Tibial artery (tissue), 4 donors: ENCODE data around the gene KLHL14.
A peak's percentile ranks its signal among the peaks of the same experiment; 100 is the strongest.

Source experiments
- DNase-seq, 2 donors: peaks; one replicate each; pipeline ENCODE4 v3.0.0-alpha.2; 2019
- H3K27ac ChIP-seq, 2 donors: fragments of 200-600 bp; sonication (generic) in 1 of 2; 1 replicate in 1 of 2; 2 replicates in 1 of 2; pipeline ENCODE4 v1.5.1; 2018 to 2019; ENCODE audit warnings: mild to moderate bottlenecking in 1 of 2
- H3K27me3 ChIP-seq, 2 donors: fragments of 200-600 bp; sonication (generic) in 1 of 2; one replicate each; pipeline versions ENCODE4 v1.5.1 to v1.6.0; 2016 to 2019
- H3K36me3 ChIP-seq, 3 donors: fragments of 200-600 bp; sonication (generic) in 2 of 3; one replicate each; pipeline ENCODE4 v1.5.1; 2016 to 2019; ENCODE audit warnings: mild to moderate bottlenecking in 2 of 3
- H3K4me1 ChIP-seq, 4 donors: fragments of 200-600 bp; sonication (generic) in 2 of 4; 1 replicate in 3 of 4; 2 replicates in 1 of 4; pipeline ENCODE4 v1.5.1; 2016 to 2019
- H3K4me3 ChIP-seq, 2 donors: fragments of 200-600 bp; sonication (generic) in 1 of 2; 1 replicate in 1 of 2; 2 replicates in 1 of 2; pipeline ENCODE4 v1.5.1; 2018 to 2019; ENCODE audit warnings: mild to moderate bottlenecking in 2 of 2
- H3K9me3 ChIP-seq, 3 donors: fragments of 200-600 bp; sonication (generic) in 1 of 3; one replicate each; pipeline ENCODE4 v1.5.1; 2016 to 2019
- CTCF ChIP-seq, 2 experiments: fragments of 200-600 bp in 1 of 2; fragments of 450-650 bp in 1 of 2; IDR thresholded peaks; one replicate each; pipeline ENCODE4 v1.5.1; 2017 to 2019; ENCODE audit warnings: antibody characterized with exemption in 2 of 2, mild to moderate bottlenecking in 1 of 2, moderate library complexity in 1 of 2
- intact Hi-C: fragments of 100-400 bp; cut with DNase I; formaldehyde crosslinking; loops from one replicate; pipeline ENCODE4 v1.15.0; 2023; ENCODE audit warnings: low total_unique reads

The KLHL14 gene

DNA sequence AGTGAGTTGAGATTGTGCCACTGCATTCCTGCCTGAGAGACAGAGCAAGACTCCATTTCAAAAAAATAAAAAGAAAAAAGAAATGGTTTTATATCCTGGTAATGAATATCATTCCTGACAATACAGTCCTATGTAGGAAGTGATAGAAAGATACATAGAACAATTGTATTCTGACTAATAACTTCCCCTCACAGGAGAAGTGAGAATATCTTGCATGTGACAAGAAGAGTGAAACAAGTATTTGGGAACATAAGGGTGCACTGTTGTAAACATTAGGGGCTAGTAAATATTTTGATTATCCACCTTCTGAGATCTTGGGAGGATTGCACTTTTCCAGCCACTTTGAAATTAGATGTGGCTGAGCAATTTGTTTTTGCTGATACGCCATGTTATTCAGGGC lies 40.7 kb downstream of the KLHL14 start:
- no peak for TF ChIP-seq CTCF (IDR thresholded peaks at IDR 0.05)
- Histone ChIP-seq H3K27me3 (no peaks in the 10 kb centered on the region), H3K4me1 (no peaks in the 10 kb centered on the region), H3K36me3 (no peaks in the 10 kb centered on the region), H3K9me3 (no peaks in the 10 kb centered on the region), H3K4me3 (no peak overlapping the region), H3K27ac (no peak overlapping the region)
- no peak for DNase-seq
- intact Hi-C loops = no loop called here

GRCh38 chr18:32730620-32731091 lies 42.2 kb downstream of the KLHL14 start:
- Histone ChIP-seq H3K27me3 (no peaks in the 10 kb centered on the region), H3K9me3 (no peaks in the 10 kb centered on the region), H3K36me3 (no peaks in the 10 kb centered on the region), H3K4me3 (peak overlapping the region; percentile 19 to 42), H3K27ac (no peak overlapping the region), H3K4me1 (no peaks in the 10 kb centered on the region)
- no peak for DNase-seq
- TF ChIP-seq CTCF (IDR thresholded peaks at IDR 0.05) = no peak
- intact Hi-C loops = no loop called here

- Histone ChIP-seq H3K9me3 (no peaks in the 10 kb centered on the region), H3K4me1 (no peaks in the 10 kb centered on the region), H3K27me3 (no peaks in the 10 kb centered on the region), H3K27ac (no peak overlapping the region), H3K4me3 (peak overlapping the region; percentile 19 to 42), H3K36me3 (no peaks in the 10 kb centered on the region)
- DNase-seq = no peak
- no peak for TF ChIP-seq CTCF (IDR thresholded peaks at IDR 0.05)
- intact Hi-C loops = no loop called here
These were observed 42.8 kb downstream of the KLHL14 start for GRCh38 chr18:32730068-32730467.

- no peak overlapping the region for H3K4me3 ChIP-seq
- no peak for DNase-seq
- H3K4me1 ChIP-seq = no peaks in the 10 kb centered on the region
- no peak for TF ChIP-seq CTCF (IDR thresholded peaks at IDR 0.05)
- H3K36me3 ChIP-seq = no peaks in the 10 kb centered on the region
- H3K9me3 ChIP-seq = no peaks in the 10 kb centered on the region
- no peaks in the 10 kb centered on the region for H3K27me3 ChIP-seq
- intact Hi-C loops = no loop called here
- H3K27ac ChIP-seq = no peak overlapping the region
These were observed 48.6 kb downstream of the KLHL14 start for GRCh38 chr18:32724071-32724749.

- no peaks in the 10 kb centered on the region for H3K9me3 ChIP-seq
- no peaks in the 10 kb centered on the region for H3K4me1 ChIP-seq
- intact Hi-C loops = no loop called here
- H3K4me3 ChIP-seq = no peak overlapping the region
- DNase-seq = no peak
- no peaks in the 10 kb centered on the region for H3K36me3 ChIP-seq
- no peak overlapping the region for H3K27ac ChIP-seq
- no peaks in the 10 kb centered on the region for H3K27me3 ChIP-seq
- TF ChIP-seq CTCF (IDR thresholded peaks at IDR 0.05) = no peak
These were observed 50.5 kb downstream of the KLHL14 start for GRCh38 chr18:32722279-32722678.

- no peaks in the 10 kb centered on the region for H3K4me1 ChIP-seq
- no peak for TF ChIP-seq CTCF (IDR thresholded peaks at IDR 0.05)
- no peaks in the 10 kb centered on the region for H3K27me3 ChIP-seq
- H3K4me3 ChIP-seq = no peak overlapping the region
- H3K27ac ChIP-seq = no peak overlapping the region
- no peaks in the 10 kb centered on the region for H3K9me3 ChIP-seq
- DNase-seq = no peak
- no peaks in the 10 kb centered on the region for H3K36me3 ChIP-seq
- intact Hi-C loops = no loop called here
These were observed 55.7 kb downstream of the KLHL14 start for GRCh38 chr18:32717126-32717525.
